Inflammatory macrophage treated with lipopolysaccharide for 1 hour (primary cell): Measurements from ENCODE around the gene CENPO.

Source experiments
- DNase-seq, 2 donors: peaks; one replicate each; pipeline ENCODE4 v3.0.0-alpha.2; 2020 to 2022

The CENPO gene

DNA sequence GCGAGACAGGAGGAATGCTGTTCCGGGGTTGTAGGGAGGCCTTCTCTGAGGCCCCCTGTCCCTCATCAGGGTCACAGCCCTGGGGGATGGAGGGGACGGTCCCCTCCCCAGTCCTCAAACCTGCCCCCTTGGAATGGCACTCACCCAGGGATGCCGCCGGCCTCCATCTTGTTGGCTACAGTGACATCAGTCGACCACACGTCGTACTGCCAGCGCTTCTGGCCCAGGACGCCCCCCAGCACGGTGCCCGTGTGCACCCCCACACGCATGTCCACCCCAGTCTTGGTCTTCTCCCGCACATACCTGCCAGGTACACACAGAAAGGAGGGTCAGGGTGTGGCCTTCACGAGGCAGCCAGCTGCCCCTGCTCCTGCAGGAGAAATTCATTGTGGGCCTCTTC lies 46.5 kb downstream of the CENPO start:
- no peak for DNase-seq

DNA sequence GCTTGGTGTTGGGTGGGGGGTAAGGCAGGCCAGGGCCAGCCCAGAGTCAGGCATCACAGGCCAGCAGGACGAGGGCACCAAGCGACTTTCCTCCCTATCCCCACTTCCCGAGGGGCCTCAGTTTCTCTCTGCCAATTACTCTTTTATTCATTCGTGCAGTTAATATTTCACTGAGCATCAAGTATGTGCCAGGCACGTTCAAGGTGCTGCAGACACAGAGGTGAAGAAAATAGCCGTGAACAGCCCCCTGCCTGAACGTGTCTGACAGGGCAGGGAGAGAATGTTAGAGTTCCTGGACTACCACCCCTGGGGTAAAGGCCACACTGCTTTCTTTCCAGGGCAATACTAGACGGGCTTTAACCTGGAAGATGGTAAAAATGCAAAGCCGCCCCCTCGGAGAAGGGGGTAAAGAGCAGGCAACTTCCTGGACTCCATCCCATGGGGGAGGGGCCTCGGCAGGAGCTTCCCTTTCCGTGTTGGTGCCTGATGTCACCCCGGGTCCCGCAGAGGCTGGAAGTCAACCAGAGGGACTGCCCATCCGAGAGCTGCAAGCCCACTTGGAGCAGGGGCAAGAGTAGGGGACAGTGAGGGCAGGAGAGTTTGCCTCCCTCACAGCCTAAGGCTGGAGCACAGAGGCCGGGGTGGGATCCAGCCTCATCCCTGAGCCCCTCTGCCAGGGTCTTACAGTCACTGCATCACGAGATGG lies 47.1 kb downstream of the CENPO start:
- no peak for DNase-seq

DNA sequence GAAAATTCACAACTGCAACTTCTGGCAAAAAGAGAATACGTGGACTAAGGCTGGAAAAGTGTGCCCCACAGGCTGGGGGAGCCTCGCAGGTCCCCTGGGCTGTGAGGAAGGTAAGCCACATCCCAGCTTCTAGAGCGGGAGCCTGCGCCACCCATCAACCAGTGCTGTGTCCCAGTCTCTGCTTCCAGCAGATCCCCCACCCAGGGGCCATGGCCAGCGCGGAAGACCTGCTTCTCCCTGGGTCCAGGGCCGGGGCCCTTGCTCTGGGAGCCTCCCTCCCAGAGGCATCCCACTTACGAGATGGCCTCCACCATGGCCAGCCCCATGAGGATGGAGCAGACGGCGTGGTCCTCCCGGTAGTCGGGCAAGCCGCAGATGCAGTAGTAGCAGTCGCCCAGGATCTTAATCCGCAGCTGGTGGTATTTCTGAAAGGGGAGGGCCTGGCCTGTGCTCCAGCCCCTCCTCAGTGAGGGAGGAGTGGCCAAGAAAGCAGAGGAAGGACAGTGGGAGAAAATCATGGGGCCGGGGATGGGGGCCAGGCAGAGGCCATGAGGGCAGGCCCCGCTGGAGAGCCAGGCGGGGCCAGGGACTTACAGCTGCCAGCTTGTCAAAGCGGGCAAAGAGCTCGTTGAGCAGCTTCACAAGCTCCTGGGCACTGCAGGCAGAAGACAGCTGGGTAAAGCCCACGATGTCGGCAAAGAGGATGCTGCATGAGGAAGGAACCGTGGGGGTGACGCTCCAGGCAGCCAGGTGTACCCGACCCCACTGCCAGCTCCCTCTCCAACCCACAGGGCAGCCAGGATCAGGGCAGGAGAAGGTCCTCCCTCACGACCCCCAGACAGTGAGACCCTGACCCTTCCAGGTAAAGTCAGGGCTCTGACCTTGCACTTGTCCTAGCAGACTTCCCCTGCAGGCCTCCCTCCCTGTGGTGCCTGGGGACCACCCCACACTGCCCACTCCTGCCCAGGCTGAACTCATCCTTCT lies 48.0 kb downstream of the CENPO start:
- DNase-seq = no peak

DNA sequence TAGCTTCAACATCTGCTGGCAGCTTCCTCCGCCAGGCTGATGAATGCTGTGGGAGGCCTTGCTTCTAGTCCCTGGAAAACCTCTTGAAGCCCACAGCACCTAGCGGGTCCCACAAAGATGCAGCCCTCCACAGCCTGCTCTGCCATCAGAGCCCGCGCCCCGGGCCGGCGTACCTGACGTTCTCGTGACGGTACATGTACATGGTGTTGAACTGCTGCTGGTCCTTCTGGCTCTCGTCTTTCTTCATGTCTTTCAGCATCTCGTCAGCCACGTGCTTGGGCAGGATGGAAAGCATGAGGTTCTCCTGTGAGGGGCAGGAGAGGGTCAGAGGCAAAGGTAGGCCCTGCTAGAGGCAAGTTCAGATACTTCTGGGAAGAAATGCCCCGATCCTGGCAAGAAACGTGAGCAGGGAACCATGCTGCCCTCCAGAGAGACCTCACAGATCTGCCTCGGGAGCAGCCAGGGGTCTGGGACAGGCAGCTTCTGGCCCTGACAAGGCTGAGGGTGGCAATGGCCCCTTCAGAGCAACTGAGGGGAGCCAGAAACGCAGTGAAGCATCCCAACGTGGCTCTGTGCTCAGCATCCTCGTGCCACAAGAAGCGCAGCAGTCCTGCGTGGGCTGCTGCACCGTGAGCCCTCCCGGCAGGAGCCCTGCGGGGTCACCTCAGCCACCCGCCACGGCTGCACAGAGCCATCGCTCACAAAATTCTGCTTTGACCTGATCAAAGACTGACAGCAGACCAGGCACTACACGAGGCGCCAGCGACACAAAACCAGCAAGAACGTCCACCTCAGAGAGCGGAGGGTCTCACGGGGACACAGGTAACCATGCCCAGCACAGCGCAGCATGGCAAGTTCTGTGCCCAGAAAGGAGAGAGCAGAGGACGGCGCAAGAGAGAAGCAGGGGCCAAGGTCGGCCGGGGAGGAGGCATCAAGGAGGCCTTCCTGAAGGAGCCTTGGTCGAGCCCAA lies 49.1 kb downstream of the CENPO start:
- DNase-seq = no peak

DNA sequence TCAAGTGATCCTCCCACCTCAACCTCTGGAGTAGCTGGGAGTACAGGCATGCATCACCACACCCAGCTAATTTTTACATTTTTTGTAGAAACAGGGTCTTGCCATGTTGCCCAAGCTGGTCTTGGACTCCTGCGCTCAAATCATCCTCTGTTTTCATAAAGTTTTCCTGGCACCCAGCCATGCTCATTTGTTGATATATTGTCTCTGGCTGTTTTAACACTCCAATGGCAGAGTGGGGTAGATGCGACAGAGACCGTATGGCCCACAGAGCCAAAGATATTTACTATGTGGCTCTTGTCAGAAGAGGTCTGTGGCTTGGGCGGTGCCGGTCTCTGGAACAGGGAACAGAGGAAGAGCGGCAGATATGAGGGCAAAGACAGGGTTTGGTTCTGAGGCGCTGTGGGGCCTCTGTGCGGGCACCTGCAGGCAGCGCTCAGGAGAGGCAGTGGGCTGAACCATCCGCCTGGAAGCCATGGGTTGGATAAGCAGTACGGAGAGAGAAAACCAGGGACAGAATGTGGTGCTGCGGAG lies 50.2 kb downstream of the CENPO start:
- no peak for DNase-seq

DNA sequence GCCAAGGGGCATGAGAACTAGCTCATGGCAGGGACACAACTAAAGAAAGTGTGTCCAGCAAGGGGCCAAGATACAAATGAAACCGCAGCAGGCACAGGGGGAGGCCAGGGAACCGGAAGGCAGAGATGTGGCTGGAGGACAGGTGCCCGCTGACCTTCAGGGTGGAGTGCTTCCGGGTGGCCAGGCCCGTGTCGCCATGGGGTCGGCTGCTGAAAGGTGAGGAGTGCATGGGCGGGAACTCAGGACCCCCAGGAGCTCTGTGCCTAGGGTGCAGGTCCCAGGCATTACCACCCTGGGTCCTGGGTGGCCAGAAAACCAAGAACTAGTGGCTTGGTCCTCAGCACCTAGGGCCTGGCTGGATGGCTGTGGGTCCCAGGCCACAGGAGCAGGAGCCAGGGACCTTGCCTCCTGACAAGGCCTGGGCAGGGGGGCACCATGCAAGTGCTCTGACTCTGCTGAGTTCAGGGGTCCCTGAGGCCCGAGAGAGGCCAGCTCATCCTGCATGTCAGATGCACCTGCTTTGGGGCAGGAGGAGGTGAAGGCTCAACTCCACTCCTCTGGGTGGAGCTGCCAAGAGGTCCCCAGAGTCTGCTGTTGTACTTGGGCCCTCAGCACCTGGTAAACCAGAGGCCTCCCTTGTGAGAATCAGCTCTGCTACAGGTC lies 50.9 kb downstream of the CENPO start:
- DNase-seq = no peak

DNA sequence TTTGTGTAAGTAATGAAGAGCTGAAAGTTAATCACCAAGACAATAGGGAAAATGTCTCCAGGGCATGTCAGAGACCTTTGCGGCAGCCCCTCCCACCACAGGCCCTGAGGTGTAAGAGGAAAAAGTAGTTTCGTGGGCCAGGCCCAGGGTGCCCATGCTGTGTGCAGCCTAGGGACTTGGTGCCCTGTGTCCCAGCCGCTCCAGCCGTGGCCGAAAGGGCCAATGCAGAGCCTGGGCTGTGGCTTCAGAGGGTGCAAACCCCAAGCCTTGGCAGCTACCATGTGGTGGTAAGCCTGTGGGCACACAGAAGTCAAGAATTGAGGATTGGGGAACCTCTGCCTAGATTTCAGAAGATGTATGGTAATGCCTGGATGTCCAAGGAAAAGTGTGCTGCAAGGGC lies 52.5 kb downstream of the CENPO start:
- no peak for DNase-seq

DNA sequence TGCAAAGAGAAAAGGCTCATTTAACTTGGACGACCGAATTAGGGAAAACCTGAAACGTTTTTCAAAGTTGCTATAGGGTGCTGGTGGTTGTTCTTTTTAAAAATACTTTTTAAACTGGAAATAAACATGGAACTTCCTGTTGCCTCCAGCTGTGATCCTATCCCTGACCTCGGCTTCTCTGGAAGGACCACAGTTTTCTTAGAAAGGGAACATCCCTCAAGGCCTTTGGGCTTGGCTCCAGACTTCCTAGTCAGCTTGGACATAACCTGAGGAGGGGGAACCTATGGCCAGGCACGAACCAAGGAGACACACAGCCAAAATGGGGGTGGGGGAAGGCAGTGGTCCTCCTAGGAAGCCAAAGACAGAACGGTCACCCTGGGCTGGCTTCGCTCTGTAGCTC lies 57.7 kb downstream of the CENPO start:
- no peak for DNase-seq

DNA sequence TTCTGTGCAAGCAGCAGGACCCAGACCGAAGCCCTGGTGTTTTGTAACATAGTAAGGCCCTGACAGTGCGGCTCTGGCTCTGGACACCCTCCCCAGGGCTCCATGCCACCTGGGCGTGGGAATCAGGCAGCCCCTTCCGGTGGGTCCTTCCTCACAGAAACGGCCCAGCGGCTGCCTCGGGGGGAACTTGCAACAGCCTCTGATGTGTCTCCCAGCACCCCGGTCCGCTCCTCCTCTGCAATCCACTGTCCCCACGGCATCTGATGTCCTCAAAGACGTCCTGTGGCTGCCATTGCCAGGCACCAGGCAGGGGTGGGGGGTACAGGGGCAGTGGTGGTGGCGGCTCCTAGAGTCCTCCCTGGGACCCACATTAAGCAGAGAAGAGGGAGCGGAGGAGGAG lies 58.8 kb downstream of the CENPO start:
- no peak for DNase-seq

DNA sequence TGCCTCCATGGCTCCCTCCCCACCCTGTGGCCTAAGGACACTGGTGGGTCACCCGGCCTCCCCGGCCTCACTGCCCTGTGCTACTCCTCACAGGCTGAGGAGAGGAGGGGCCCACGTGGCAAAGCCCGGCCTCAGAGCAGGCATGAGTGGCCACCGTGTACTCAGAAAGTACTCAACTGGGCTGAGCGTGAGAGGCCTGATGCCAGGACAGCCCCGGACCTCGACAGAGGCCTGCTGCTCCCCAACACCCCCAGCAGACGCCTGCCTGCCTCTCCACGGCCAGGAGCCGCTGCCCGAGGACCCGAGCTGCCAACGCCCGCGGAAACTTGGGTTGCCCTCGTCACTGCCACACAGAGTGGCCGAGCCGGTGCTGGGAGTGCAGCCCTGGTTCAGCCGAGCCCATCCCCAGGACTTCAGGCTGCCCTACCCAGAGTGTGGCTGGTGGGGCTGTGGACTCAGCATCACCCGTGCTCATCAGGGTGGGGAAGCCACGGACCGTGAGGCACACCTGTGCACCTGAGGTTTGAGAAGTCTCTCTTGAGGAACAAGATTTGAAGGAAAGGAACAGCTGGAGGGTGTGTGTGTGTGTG lies 59.3 kb downstream of the CENPO start:
- DNase-seq = no peak

DNA sequence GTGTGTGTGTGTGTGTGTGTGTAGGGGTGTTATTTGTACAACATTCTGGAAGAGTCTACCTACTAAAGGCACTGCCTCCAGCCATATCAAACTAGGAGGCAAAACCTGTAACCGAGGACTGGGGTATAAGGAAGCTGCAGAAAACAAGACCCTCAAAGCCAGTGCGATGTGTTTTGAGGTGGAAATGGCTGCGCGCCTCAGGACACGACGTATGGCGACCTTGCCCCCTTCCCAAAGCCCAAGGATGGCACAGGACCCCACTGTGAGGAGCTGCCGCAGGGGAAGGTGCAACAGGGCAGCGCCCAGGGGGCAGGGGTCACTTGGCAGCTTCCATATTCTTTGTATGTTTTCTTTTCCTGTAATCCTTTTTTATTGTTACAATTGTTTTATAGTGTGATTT lies 59.8 kb downstream of the CENPO start:
- DNase-seq = no peak

DNA sequence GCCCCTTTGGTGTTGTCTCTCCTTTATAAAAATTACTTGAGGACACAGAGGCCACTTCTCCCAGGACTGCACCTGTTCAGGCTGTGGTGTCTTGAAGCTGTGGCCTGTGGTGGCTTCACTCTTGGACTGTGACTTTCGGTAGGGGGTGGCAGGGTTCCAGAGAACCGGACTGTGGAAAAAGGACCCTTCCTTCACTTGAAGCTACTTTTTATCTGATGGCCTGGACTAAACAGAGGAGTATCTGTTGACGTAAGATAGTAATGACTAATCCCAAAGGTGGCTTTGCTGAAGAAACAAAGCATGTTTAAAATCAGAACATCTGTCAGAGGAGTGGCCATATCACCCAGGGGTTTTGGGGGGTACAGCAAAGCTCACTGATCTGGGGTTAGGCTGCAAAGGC lies 60.8 kb downstream of the CENPO start:
- no peak for DNase-seq

DNA sequence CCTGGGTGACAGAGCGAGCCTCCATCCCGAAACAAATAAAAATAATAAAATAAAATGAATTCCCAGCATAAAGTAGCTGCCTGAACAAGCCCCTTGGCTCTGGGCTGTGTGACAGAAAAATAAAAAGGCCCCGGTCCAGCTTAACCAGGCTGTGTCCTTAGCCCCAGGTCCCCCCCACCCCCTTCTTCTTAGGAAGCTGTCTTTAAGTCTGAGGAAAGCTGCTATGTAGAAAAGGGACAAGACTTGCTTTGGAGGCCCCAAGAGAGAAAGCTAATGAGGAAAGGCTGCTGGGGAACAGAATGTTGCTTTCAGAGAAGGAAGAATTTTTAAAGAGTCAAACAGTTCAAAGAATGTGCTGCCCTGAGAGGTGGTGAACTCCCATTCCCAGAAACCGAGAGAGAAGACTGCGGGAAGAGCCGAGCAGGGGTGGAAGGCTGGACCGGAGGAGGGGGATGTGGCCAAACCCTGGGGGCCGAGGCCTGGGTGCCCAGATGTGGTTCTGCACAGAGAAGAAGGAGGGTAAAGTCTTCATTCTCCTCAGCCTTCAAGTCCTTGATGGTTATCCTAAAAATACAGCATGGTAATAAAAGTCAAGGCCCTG lies 61.9 kb downstream of the CENPO start:
- DNase-seq = no peak

DNA sequence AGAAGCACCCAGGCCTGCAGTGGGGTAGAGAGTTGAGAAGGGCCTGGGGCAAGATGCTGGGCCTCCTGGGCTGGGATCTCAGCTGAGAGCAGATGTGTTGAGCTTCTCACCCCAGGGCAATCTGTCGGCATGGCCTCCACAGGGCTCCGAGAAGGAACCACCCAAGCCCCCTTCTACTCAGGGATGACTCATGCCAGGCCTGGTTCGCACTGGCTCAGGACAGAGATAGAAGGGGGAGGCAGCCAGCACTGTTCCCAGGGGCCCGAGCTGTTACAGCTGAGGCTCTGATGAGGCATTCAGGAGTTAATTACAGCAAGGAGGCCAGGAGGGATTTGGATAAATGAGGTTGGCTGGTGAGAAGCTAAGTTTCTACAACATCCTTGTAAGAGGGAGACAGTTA lies 62.5 kb downstream of the CENPO start:
- no peak for DNase-seq

DNA sequence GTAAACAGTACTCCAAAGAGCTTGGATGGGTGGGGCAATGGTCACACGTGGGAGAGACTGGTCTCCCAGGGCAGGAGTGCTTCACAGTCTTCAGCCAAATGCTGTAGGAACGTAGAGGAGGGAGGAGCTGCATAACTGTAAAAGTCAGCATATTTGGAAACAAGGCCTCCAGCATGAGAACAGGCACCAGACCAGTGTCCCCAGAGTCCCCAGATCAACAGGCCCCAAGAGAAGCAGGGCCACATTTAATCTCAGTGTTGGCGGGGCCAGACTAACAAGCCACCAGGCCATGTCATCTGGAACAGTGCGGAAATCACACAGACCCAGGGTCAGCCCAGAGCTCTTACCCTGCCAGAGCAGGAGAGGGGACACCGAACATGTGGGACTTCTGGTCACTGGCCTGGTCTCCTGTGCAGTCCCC lies 63.6 kb downstream of the CENPO start:
- no peak for DNase-seq

DNA sequence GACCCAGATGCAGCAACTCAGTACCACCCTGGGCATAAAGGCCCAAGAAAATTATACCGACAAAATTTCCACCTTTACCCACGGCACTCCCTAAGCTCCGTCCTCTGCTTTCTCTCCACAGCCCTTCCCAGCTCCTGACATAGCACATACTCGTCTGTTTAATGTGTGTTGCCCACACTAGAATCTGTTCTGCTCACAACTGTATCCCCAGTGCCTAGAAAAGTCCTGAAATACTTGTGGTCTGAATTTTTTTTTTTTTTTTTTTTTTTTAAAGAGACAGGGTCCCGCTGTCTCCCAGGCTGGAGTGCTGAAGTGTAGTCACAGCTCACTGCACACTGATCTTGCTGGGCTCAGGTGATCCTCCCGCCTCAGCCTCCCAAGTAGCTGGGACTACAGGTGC lies 64.5 kb downstream of the CENPO start:
- no peak for DNase-seq

DNA sequence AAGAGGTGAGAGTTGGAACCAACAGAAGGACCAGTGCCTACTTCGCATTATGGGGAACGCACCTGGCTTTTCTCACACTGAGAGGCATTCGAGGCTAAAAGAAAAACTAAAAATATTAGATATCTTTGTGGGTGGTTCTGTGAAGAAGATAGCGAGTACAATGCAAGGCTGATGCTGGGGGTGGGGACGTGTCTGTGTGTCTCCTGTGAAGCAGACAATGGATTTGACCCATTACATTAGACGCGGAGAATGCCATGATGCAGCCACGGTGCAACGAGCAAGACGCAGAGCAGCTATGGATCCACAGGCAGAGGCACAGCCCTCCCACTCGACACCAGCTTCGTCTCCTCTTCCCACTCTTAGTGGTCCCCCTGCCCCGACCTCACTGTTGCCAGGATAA lies 65.8 kb downstream of the CENPO start:
- no peak for DNase-seq

DNA sequence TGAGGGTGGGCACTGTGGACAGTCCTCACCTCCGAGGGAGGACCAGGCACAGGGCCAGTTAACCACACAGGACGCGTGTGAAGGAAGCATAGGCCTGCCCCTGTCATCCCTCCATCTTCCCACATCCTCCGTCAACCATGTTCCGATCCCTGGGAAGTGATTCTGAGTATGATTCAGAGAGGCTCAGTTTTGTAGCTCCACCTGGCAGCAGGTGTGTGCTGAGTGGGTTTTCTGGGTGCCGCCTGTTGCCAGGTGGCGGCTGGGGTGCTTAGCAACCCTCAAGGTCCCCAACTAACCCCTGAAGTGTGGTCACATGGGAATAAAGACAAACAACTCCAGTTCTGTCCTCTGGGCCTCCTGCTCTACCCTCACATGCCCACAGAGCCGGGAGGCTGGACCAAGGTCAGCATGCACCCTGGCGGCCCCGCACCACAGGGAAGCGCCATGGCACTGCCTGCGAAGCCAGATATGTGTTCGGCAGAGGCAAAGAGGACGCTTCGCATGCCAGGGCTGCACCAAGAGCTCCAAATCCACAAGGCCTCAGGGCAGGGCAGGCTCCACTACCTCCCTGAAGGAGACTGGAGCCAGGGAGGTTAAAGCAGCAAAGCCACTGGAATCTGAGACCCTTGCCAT lies 66.9 kb downstream of the CENPO start:
- no peak for DNase-seq

DNA sequence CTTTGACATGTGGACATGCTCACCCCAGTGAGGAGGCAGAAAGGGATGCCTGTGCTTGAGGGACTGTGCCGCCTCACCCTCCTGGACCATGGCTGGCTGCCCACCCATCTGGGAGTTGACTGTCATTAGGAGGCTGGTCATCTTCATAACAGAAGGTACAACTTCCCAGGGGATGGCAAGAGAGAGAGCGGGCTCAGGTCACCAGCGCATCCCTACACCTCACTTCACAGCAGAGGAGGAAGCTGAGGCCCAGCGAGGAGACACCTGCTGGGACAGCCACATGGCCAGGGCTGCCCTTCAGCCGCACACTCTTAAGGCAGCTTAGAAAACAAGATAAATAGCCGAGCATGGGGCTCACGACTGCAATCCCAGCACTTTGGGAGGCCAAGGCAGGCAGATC lies 67.4 kb downstream of the CENPO start:
- no peak for DNase-seq

DNA sequence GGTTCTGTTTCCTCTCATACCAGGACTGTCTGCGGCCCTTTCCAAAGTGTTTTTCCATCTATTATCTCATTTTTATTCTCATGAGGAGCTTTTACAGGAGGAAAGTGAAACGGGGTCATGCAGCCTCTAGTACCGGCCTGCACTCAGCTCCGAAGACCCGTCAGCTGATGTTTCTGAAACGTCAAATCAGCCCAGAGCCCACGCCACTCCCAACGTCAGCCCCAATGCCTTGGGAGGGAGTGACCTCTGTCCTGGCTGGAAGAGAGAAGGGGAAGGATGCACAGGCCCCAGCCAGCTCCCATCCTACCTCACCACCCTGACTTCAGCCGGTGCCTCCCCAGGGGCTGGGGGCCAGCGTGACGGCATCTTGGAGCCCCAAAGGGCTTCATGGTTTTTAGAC lies 68.3 kb downstream of the CENPO start:
- no peak for DNase-seq

DNA sequence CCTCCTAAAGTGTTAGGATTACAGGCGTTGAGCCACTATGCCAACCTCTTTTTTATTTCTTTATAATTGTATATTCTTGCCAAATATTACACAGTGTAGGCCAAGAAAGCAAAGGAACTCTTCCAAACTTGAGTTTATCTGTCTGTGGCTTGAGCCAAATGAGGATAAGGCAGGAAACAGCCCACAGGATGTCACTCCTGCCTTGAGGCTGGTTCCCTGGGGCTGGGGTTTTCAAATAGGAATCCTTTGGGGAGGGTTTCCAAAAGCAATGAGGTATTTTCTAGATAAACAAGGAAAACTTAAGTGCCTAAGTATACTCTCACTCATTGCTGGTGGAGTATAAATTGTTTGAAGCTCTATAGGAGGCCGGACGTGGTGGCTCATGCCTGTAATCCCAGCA lies 70.4 kb downstream of the CENPO start:
- DNase-seq = no peak
